H4 (cell line): ENCODE measurements around the gene BAG5. TPM values are rescaled to one million over a fixed set of nuclear protein-coding genes. Genes with fewer than 3 reads are reported as not detected.
"Not testable (repeated sequence)": the region's sequence is repeated elsewhere in the genome, so short reads cannot be mapped to it uniquely, and the experiment has no call there.

ENCODE experiments used
- DNase-seq: peaks from one replicate; pipeline ENCODE4 v3.0.0-alpha.2; 2015; ENCODE audit warnings: low spot score
- total RNA-seq: library from RNA; depleted of rRNA; stranded (reverse); fragments of >200 nt; shearing (Covaris generic); gene quantifications from 2 replicates; pipeline ENCODE4 v1.2.3, GENCODE V29; 2014

BAG5 gene
- total RNA-seq, 1 experiment from 2014 or later: 18.5 TPM

DNA sequence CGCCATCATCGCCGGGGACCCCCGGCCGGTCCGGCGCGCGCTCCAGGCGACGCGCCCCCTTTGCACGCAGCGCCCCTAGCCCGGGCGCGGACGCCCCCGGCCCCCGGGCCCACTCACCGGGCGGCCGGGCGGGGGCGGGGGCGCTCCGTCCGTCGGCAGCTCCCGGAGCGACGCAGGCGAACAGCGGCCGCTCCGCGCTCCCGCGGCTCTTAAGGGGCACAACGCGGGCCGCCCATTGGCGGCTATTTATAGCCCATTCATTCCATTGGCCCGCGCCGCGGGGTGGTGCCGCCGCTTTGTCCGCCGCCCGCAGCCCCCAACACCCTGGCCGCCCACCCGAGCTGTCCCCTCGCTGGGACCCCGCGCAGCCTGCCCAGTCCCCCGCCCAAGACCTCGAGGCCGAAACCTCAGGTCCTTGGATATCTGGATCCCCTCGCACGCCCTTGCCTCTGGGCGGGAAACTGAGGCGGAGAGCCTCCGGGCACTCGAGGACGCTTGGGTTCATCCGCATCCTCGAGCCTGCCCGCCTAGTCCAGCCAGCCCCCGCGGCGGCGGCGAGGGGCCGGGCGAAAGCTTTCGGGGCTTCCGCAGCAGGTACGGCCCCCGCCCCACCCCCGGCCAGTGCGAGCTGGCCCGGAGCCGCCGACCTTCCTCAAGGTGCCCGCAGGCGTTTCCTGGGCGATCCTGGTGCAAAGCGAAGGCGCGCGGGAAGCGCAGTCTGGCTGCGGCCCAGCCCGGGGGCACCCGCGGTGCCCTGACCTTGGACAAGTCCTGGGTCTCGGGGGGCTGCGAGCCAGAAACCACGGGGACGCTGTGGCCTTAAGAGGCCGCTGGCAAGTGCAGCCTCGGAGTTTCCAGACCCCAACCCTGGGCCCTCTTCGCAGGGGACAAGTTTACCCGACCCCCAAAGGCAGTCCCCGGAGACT is 39.5 kb downstream of the BAG5 start, which contains the start of gene CKB:
CKB (minus strand) TSS at position 182 of the 926 bp plus-strand sequence. CDS start 337 bp downstream, outside the sequence.
- no peak for DNase-seq

DNA sequence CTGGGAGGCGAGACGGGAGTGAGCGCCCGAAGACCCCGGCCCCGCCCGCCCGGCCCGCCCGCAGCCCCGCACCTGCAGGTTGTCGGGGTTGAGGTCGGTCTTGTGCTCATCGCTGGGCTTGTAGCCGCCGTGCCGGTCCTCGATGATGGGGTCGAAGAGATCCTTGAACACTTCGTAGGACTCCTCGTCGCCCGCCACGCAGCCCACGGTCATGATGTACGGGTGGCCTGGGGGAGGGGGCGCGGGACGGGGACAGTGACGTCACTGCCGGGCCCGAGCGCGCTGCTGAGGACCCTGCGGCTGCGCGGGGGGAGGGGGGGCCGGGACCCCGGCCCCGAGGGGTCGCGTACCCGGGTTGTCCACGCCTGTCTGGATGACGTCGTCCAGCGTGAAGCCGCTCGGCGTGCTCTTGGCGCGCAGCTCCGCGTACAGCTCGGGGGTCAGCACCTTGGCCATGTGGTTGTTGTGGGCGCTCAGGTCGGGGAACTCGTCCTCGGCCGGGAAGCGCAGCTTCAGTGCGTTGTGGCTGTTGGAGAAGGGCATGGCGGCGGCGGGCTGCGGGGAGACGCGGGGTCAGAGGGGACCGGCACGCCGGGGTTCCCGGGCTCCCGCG is 40.4 kb downstream of the BAG5 start:
- DNase-seq: no peak

DNA sequence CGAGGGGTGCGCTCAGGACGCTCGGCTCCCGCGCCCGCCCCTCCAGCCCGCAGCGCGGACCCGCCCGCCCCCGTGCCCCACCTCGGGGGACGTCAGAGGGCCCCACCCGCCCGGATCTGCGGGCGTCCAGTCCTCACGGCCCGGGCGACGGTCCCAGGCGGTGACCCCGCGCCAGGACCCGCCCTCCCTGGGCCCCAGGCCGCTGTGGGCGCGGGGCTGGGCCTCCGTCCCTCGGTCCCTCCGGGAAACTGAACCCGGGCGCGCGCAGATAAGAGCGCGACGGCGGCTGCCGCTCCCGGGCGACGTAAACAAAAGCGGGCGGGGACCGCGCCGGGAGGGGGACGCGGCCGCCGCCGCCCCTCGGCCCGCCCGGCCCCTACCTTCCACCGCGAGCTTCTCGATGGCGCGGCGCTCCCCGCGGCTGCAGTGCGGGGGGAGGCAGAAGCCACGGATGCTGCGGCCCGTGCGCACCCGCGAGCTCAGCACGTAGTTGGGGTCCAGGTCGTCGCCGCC is 41.0 kb downstream of the BAG5 start:
- no peak for DNase-seq

DNA sequence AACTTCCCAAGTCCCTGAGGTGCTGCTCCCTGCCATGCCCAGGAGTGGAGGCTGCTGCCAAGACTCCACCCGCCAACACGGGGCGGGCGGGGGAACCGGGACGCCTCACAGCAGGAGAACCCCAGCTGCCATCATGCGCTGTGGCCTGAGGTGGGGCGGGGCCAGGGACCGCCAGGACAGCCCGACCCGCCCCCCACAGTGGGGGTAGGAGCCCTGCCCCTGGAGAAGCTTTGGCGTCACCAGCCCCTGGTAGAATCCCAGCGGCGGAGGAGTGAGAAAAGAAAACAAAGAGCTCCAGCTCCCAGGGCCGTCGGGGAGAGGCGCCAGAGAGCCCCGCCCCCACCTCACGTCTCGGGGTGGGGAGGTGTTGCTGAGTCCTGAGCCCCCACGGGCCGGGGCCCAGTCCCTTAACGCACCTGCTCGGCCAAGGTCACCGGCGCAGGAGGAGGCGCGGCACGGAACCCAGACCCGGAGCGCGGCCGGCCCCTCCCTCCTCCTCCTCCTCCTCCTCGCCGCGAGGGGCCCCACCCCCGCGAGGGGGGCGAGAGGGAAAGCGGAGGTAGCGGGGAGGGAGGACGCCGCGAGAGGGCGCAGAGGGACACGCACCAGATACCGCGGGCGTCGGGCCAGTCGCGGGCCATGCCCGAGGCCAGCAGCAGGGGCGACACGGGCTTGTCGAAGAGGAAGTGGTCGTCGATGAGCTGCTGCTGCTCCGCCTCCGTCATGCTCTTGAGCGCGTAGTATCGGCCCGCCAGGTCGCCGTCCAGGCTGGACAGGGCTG is 41.6 kb downstream of the BAG5 start:
- peak; percentile 85 for DNase-seq

DNA sequence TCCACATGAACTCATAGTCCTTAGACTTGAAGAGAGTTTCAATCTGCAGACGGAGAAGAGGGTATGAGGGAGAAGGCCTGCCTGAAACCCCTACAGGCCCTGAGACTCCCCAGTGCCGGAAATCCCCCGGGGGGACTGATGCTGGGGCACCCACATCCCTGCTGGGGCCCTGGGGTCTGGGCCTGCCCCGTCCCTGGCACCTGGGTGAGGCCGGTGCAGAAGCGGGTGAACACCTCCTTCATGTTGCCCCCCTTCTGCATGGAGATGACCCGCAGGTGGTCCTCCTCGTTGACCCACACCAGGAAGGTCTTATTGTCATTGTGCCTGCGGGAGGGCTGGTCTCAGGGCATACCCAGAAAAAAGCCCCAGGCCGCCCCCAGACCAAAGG is 42.2 kb downstream of the BAG5 start:
- DNase-seq: no peak

DNA sequence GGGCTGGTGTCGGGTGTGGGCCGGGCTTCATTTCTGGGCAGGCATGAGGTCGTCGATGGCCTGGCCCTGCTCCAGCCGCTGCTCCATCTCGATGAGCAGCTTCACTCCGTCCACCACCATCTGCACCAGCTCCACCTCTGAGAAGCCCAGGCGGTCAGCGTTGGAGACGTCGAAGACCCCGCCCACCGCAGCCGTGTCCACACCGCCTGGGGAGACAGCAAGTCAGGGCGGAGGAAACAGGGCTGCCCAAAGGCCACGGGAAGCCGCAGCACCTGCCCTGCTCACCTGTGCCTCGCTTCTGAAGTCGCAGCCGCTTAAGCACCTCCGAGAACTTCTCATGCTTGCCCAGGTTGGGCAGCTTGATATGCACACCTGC is 42.6 kb downstream of the BAG5 start:
- no peak for DNase-seq

DNA sequence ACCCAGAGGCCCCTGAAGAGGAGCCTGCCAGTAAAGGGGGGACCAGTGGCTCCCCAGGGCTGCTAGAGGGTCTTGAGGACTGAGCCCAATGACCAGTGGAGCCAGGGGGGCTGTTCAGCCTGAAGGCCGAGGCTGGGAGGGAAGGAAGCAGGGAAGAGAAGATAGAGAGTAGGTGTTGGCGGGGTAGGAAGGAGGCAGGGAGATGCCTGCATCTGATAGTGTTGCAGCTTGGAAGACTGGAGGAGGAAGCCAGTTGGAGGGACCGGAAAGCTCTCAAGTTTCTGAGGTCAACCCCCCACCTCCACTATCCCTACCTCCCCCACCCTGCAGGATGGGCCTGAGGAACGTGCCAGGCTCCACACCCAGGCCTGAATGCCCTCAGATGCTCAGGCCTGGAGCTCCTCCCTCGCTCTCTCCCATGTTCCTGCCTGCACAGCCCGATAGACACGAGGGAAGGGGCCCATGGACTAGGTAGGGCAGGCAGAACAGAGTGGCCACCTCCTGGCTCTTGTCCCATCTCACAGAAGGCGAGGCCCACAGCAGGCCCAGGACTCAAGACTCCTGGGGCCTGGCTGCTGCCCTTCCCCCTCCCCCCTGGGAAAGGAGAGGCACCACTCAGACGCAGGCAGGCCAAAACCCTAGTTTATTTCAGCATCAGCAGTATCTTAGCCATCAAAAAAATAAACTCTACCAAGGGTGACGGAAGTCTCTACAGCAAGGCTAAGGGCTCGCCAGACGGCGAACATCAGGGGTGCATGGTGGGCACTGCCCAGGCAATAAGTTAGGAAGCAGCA is 43.2 kb downstream of the BAG5 start:
- DNase-seq: no peak

DNA sequence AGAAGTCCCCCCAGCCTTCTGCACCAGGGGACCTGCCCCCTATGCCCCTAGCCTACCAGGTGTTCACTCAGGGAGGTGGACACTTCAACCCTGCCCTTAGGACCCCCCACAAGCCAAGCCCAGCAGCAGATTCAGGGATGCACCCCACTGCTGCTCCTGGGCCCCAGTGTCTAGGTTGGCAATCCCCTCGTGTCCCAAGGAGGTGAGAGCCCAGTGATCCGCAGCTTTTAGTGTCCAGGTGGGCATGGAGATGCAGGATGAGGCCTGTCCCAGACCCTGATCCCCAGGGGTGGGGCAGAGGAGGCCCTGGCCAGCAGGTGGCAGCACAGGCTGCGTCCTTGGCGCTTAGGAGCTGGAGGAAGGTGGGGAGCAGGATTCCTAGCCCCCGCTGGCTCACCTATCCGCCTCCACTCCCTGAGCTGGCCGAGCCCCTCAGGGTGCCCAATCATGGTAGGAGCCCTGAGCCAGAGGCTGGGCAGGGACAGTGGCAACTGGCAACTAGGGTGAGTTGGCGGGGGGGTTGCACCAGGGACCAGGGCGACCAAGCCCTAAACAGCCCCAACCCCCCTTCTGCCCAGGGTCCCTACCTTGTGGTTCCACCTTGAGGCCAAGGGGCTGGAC is 43.9 kb downstream of the BAG5 start:
- peak; percentile 42 for DNase-seq

DNA sequence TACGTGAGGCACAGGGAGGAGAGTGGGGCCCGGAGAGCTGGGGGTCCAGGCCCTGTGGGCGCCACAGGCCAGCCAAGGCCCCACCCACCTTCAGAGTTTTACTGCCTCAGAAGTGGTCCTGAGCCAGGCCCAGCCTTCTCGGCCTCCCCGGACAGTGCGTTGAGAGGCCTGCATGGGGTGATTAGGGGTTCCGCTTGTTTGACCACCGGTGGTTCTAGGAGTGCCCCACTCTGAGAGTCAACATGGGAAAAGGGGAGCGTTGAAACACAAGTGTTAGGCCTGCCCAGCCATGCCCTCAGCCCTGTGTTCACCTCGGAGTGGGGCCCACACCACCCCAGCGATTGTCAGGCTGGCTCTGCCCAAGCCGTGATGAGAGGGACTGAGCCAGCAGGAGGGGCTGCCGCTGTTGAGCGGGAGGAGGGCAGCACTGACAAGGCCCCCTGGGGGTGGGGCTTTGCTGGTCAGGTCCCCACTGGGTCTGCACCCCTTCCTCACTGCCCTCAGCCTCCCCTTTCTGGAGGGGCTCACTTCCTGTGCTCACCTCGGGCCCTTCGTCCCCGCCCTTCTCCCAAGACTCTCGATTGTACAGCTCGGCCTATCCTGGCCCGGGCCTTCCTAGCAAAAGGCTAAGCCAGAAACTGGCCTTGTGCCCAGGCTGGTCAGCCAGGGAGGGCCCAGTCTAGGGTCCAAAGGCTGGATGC is 44.6 kb downstream of the BAG5 start:
- DNase-seq: no peak

DNA sequence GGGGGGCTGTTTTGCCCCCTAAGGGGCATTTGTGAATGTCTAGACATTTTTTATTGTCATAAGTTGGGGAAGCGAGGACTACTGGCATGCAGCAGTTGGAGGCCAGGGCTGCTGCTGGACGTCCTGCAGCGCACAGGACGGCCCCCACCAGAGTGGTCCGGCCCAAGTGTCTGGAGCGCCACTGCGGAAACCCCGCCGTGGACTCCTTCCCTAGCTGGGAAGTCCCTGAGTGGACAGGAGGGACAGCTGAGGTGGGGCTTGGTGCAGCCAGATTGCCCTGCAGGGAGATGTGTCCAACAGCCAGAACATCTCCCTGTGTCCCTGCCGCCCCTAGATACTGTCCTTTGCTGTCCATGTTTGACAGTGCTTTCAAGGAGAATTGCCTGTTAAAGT is 45.3 kb downstream of the BAG5 start:
- no peak for DNase-seq

DNA sequence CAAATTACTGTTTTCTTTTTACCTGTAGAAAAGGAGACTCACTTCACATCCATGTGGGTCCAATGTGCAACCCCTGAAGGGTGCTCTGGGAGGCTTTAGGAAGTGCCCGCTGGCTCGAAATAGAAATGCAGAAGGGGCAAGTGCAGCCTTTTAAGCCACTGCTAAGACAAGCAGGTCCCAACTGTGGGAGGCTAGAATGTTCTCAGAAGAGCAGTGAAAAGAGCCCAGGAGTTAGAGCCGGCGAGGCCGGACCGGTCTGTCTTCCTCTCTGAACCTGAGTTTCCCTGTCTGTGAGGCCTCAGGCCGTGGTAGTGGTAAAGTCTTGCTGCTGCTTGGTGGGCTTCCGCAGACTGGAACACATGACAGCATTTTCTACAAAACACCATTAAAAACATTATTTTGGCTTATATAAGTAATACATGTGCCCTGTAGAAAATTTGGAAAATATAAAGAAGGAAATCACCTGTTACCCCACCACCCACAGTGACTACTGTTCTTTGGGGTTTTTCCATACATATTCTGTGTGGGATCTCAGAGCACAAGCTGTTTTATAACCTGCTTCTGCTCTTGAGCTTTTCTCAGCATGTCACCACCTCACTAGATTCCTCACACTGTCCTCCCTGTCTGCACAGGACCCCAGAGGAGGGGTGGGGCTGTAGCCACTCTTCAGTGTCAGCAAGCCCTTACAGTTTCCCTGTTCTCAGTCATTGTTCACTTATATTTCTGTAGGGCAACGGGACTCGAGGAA is 45.9 kb downstream of the BAG5 start:
- DNase-seq: no peak

DNA sequence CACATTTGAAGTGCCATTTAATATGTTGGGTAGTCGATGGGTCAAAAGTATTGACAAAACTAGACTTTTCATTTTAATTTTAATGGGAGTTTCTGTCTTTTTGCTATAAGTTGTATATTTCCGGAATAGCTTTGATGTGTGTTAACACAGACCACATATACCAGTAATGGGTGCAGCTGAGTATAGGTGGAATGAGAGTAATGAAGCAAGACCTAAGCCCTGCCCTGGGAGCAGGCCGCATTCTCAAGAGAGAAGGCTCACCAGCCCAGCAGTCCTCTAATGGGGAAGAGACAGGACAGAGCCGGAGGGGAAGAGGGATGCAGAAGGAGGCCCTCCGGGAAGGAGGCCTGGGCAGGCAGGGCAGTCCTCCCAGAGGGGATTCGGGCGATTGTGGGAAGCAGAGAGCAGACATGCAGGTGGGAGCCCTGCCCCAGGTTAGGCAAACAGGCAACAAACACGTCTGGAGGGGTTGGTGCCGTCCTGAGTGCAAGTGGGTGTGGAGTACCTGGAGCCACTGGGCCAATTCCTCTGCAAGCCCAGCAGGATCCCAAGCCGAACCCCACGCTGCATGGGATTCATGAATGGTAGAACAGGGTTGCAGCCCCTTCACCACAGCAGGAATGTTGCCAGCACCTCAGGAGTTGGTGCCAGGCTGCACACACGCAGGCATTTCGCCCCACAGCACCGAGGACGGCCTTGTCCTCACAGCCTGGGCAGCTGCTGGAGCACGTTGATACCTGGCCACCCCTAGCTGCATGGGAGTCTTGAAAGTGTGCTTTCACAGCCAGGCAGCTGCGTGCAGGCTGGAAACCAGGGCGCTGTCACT is 47.6 kb downstream of the BAG5 start:
- DNase-seq: no peak

DNA sequence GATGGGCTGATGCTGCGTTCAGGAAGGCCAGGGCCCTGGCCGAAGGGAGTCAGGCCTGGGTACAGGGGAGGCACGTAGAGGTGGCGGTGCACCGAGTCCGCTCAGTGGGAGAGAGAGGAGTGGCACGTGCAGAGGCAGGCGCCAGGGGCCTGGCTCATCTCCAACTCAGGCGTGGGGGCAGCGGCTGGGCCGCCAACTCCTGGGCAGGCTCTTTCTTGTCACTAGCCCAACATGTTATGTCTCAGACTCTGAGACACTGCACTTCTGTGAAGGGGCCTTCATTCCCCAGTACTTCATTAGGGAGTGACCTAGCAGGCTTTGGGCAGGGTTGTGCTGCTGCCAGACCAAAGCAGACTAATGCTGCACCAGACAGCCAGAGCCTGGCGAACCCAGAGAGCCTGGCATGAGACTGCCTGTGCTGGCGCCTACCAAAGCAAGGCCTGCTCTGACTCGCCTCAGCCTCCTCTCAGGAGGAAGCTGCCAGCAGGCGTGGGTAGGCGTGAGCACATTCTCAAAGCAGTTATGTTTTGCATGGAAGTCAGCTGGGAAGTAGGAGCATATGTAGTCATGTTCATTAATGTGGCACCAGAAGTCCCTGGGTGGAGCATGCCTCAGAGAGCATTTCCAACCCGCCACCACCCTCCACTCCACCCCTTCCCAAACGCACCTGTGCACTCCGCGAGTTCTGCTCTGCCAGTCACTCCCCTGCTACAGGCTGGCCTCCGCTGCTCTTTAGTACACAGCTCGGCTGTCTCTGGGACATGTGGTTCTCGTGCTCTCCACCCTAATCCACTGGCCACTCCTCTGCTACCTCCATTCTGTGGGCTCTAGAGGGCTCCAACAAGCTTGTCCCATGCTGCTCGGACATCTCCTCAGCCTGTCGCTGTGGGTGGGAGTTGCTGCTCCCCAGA is 49.5 kb downstream of the BAG5 start:
- DNase-seq: no peak

DNA sequence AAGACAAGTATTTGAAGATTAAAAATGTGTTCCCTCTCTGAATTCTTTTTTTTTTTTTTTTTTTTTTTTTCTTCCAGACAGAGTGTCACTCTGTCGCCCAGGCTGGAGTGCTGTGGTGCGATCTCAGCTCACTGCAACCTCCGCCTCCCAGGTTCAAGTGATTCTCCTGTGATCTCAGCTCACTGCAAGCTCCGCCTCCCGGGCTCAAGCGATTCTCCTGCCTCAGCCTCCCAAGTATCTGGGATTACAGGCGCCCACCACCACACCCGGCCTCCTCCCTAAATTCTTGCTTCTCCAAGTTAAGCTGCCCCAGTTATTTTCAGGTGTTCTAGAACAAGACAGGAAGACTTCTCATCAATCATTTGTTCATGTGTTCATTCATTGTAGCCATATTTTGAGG is 50.3 kb downstream of the BAG5 start:
- DNase-seq: not testable (repeated sequence)

DNA sequence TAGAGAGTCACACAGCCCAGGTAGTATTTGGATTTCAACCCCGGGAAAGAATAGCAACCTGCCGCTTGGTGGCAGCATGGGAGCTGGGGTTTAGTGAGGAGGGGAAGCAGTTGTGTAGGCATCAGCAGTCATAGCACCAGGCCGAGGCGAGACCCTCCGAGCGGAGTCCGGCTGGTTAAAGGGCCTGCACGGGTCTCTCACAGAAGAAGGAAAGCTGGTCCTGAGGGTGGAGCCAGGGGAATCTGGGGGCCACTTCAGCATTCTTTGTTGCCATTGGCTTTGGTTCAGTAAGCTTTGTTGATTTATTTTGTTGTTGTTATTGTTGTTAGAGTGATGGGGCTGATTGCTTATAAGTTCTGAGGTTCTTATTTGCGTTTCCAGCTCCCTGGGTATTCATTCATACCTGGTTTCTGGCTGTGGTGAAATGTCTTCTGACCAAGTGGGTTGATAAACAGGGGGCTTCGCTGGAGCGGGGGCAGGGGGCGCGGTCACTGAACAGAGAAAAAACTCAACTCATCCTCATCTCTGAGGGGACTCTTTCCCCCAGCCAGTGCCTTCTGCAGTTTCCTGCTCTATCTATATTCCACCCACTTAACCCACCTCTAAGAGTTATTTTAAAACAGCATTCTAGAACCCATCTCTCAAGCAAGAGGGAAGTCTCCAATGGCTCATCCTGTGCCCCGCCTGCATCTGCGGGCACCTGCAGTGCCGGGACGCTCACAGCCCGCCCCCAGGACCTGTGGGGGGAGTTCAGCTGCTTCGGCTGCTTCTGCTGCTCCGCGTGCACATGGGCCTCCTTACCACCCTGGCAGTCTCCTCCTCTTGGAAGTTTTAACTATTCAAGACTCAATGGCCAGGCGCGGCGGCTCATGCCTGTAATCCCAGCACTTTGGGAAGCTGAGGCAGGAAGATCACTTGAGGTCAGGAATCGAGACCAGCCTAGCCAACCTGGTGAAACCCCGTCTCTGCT is 51.4 kb downstream of the BAG5 start:
- DNase-seq: no peak
